ENCODE data around the gene PGA3.

The PGA3 gene

DNA sequence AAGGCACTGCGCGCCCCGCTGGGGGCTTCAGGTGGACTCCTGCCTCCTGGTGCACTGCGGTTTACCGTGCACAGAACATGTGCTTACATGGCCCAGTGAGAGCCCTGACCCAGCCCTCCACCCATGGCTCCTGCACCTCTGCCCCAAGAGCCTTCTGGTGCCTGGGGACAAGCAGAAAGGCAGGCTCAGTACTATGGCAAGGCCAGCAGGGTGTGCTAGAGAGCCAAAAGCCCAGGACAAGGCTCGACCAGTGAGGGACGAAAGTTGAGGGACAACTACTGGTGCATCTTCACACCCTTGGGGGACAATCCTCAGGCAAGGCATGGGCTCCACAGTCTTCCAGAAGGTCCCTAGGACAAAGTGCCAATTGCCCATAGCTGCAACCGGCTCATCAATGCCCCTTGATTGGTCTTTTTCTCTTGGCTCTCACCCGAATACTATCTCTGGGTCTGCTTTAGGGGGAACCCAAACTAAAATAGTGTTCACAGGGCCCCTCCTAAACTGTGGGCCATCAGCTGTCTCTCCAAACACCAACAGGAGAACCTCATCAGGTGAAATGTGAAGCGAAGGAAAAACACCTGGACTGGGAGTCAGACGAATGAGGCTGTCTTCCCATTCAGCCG lies 51.2 kb downstream of the PGA3 start:
- DNase-seq = peak; percentile 81

DNA sequence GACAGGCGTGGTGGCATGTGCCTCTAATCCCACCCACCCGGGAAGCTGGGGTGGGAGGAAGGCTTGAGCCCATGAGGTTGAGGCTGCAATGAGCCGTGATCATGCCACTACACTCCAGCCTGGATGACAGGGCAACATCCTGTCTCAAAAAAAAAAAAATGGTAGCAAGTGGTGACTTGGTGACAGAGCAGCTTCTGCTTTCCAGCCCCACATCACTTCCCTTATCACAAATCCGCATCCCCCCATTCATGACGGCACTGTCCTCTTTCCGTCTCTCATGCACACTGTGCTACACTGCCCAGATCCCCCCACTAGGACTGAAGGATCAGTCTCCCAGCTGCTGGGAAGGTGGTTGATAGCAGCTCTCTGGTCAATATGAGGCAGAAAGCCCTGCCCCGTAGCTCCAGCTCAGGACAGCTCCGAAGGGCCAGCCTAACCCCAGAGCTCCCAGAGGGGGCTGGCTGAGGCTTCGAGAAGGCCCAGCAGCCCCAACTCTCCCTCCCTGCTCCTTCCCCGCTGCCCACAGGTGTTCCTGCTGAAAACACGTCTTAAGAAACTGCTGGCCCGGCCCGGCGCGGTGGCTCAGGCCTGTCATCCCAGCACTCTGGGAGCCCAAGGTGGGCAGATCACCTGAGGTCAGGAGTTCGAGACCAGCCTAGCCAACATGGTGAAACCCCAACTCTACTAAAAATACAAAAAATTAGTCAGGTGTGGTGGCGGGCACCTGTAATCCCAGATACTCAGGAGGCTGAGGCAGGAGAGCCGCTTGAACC lies 53.6 kb downstream of the PGA3 start:
- DNase-seq = no peak

DNA sequence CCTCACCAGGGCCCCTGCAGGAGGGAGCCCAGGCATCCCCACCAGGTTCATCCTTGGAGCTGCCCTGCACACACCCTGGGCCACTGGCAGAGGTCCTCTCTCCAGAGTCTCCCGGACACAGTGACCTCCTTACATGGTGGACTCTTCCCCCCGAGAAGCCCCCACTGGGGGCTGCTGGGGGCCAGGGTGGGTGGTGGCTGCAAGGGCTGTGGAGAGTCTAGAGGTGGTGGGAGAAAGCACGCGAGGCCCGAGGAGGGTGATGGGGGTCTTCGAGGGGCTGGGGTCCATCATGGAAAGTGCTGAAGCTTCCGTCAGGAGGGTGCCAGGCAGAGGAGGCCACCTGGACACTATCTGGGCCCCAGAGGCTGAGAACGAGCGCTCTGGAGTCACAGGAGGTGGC lies 55.2 kb downstream of the PGA3 start:
- DNase-seq = no peak

DNA sequence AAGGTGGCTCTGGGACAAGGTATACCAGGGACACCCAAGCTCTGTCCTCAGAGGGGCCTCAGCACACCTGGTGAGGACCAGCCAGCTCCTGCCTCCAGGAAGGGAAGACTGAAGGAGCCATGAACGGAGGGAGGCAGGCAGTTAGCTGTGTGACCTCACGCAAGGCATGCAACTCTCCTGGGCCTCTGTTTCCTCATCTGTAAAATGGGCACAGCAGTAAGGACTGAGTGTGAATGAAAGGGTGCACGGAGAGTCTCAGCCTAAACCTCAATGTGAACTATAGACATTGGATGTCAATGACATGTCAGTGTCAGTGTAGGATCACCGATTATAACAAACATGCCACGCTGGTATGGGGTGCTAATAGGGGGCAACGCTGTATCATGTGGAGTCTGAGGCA lies 56.0 kb downstream of the PGA3 start:
- DNase-seq = no peak
